ENCODE measurements around the gene NEK7.

DNA sequence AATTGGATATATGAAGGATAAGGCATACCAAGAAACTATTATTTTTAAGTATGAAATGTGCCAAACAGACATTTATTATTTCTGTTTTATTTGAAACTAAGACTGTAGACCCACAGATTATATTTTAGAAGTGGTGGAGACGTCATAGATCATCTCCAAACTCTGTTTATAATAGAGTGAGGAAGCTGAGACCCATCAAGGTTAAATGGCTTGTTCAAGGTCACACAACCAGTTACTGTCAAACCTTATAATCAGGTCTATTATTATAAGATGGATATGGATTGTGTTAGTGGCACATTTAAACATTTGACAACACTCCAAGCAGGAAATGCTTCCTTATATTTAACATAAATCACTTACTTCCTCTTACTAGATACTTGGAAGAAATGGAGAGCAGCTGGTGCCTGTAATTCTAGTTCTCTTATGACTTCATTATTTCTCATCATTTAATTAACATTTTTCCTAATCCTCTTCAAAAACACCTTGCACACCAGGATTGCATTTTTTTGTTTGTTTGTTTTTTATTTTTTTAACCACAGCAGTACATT is 117.0 kb downstream of the NEK7 start:
- no peak for TF ChIP-seq CTCF (IDR thresholded peaks at IDR 0.05)
- no peak for TF ChIP-seq POLR2A (IDR thresholded peaks at IDR 0.05)

All from sigmoid colon (tissue), 3 donors.